ENCODE results near the gene SPAG16. TPM values are rescaled to one million over a fixed set of nuclear protein-coding genes. Genes with fewer than 3 reads are reported as not detected.

SPAG16 gene
- total and polyA plus RNA-seq, 2 of the 13 experiments (the other 11 are each of a cell fraction or from before 2014, with no cell fraction given) = 9.6 to 26.5 TPM

DNA sequence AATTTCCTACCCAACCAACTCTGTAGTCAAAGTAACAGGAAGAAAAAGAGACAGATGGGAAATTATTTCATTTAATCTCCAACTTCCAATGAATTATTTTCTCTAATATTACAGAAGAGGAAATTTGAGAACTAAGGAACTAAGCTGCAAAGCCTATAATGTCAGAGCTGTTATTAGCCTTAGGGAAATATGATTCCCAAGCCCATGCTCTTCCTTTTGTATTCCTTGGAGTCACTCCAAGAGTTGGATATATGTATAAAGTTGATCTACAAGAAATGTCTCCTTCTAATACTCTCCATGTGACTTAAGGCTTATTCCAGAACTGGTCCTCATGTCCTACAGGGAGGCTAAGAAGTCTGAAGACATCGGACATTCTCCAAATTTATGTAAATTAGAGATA, 1095.0 kb downstream of the SPAG16 start:
- no peaks in the 10 kb centered on the region for H3K36me3 ChIP-seq (replicated peaks in 1 of 2; ENCODE audit: control insufficient read depth in 1 of 2, insufficient read depth in 2 of 2, low read length in 2 of 2)
- H3K9me3 ChIP-seq (ENCODE audit: low read length) = no peaks in the 10 kb centered on the region
- CTCF ChIA-PET (ENCODE audit: low intra/inter-chr PET ratio, low total read pairs) = no interaction called here
- 0% methylated on average over 1 of the region's 1 CpG for WGBS (ENCODE audit: low lambda C conversion rate)
- FAIRE-seq = no peak
- no peak for DNase-seq (ENCODE audit: low spot score)
- no peak overlapping the region for H2AFZ ChIP-seq (ENCODE audit: low read length)
- BruUV-seq (replicated peaks) = no TSS peak
- H4K20me1 ChIP-seq (ENCODE audit: insufficient read depth, low read length) = no peaks in the 10 kb centered on the region
- no peaks in the 10 kb centered on the region for H3K4me1 ChIP-seq (ENCODE audit: insufficient read depth, low read length)
- no peak for ATAC-seq
- H3K4me2 ChIP-seq (ENCODE audit: low read depth, low read length) = no peak overlapping the region
- intact Hi-C loops (cut with micrococcal nuclease; ENCODE audit: unreplicated experiment) (no loop called here), in situ Hi-C loops (cut with HindIII; ENCODE audit: extremely low pct_ligation_motif_present, low pct_unique_long_range_greater_than_20kb) (no loop called here)
- no peaks in the 10 kb centered on the region for H3K79me2 ChIP-seq (ENCODE audit: insufficient read depth, low read length)
- TF ChIP-seq YY1 (IDR thresholded peaks at IDR 0.05; ENCODE audit: insufficient read depth, insufficient replicate concordance, low read depth, low read length) (no peak), ZNF691 (CRISPR knock-in tag; IDR thresholded peaks at IDR 0.05; ENCODE audit: borderline replicate concordance, low read depth) (no peak), SYNCRIP (IDR thresholded peaks at IDR 0.05; ENCODE audit: insufficient read depth, low read depth, low read length) (no peak), THAP9 (CRISPR knock-in tag; IDR thresholded peaks at IDR 0.05; ENCODE audit: borderline replicate concordance) (no peak), ARID4A (CRISPR knock-in tag; IDR thresholded peaks at IDR 0.05; ENCODE audit: borderline replicate concordance) (no peak)
- TF ChIP-seq, protein P1, sequence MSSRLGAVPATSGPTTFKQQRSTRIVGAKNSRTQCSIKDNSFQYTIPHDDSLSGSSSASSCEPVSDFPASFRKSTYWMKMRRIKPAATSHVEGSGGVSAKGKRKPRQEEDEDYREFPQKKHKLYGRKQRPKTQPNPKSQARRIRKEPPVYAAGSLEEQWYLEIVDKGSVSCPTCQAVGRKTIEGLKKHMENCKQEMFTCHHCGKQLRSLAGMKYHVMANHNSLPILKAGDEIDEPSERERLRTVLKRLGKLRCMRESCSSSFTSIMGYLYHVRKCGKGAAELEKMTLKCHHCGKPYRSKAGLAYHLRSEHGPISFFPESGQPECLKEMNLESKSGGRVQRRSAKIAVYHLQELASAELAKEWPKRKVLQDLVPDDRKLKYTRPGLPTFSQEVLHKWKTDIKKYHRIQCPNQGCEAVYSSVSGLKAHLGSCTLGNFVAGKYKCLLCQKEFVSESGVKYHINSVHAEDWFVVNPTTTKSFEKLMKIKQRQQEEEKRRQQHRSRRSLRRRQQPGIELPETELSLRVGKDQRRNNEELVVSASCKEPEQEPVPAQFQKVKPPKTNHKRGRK (CRISPR knock-in tag; IDR thresholded peaks at IDR 0.05) = no peak
- TF ChIP-seq, protein P2, sequence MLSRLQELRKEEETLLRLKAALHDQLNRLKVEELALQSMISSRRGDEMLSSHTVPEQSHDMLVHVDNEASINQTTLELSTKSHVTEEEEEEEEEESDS (CRISPR knock-in tag; IDR thresholded peaks at IDR 0.05; ENCODE audit: borderline replicate concordance) = no peak
- no peak overlapping the region for H3K9ac ChIP-seq (ENCODE audit: insufficient read depth, low read depth, low read length)
- POLR2A ChIA-PET = no interaction called here
- H3K4me3 ChIP-seq (replicated peaks in 1 of 3; ENCODE audit: insufficient read depth in 1 of 3, low read depth in 2 of 3, low read length in 3 of 3) = no peak overlapping the region
- no peaks in the 10 kb centered on the region for H3K27me3 ChIP-seq (ENCODE audit: control insufficient read depth in 1 of 2, insufficient read depth in 2 of 2, low read length in 2 of 2)
- H3K27ac ChIP-seq (ENCODE audit: extremely low read length, insufficient read depth, low read length) = no peak overlapping the region
